AG08396 (cell line): ENCODE measurements around the gene CDH23.

ENCODE experiments used
- DNase-seq: peaks from one replicate; pipeline ENCODE4 v3.0.0; 2012; ENCODE audit warnings: low spot score, mixed read lengths

The CDH23 gene

DNA sequence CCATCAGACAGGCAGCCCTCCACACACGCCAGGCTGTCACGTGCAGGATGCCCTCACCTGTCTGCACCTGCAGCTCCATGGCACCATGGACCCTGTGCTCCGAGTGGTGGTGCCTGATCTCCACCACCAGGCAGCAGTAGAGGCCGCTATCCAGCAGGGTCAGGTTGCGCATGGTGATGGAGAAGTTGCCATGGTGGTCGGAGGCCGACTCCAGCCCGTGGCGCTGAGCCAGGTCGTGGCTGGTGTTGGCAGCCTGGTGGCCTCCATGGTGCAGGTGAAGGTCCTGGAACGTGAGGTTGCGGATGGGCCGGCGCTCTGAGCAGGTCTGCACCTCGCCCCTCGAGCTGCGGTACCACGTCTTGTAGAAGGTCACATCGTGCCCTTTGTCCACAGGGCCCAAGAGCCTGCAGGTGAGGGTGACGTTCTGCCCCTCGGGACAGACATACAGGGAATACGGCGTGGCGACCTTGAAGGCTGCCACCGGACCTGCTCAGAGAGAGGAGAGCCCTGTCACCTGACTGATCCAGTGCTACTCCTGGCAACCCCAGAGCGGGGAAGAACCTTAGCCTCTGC is 364.9 kb downstream of the CDH23 start:
- DNase-seq = no peak

DNA sequence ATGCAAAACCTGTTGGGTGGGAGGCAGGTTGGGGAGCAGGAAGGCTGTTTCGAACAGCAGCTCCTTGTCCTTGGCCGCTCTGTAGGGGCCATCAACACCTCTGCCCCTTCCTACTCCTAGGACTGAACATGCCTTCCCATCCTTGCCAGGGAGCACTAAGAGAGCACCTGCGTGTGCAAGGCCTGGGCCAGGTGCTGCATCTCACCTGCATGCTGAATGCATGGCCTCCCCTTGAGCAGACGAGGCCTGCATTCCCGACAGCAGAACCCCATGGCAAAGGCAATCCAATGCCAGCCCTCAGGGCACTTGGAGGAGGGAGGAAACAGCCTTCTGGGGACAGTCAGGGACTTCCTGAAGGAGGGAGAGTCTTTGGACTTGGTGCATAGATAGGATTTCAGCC is 365.6 kb downstream of the CDH23 start:
- no peak for DNase-seq

DNA sequence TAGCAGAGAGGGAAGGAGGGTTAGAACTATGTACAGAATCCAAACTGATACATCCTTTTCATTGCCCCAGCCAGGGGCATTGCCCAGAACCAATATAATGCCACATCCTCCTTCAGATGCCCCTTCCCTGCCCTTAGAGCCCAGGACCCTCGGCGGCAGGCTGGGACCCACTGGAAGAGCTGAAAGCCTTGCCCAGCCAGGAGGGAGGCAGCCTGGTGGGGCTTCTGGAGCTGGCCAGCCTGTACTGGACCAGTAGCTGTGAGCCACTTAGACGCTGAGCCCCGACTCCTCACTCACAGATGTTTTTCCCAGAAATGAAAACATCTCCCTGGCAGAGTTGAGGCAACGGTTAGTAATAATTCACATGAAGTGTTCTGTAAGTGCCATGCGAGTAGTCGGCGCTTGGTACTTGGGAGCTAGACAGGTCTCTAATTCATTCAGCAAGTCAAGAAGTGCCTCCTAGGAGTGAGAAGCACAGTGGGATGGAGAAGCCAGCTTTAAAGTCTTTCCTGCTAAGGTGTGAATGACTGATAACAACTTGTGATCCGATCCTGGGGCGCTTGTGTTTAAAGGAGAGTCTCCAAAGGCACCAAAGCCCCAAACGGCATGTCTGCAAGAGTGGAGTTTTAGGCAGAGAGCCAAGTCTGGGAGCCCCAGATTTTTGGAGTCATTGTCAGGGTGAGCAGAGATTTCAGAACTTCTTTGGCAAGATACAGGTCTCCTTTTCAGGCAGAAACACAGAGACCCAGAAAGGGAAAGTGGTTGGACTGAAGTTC is 366.8 kb downstream of the CDH23 start:
- no peak for DNase-seq

DNA sequence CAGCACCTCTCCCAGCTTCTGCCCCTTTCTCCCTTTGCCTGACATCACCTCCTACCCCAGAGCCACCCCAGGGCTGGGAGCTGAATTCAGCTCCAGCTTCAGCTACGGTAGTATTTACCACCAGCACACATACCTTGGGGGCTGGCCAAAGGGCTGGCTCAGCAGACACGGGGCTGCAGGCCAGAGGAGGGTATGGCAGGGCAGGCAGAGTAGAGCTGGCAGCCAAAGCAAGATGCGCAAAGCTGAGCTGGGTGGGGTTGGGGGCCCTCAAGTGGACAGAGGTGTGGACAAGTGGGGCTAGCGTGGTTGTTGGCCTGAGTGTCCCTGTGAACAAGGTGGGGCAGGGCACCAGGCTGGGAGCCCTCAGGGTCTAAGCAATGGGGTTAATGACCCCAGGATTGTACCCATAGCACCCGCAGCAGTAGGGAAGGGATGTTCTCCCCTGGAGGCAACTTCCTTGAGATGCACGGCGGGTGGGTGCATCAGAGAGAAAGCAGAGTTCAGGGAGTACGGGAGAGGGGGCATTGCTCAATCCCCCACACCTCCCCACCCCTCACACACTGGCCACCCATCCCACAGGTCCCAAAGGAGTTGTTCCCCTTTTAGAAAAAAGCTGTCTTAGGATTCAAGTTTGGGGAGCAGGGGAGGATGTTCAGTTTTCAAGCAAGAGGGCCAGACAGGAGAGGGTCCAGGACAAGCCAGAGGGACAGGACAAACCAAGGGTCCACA is 368.6 kb downstream of the CDH23 start:
- DNase-seq = peak; percentile 53

DNA sequence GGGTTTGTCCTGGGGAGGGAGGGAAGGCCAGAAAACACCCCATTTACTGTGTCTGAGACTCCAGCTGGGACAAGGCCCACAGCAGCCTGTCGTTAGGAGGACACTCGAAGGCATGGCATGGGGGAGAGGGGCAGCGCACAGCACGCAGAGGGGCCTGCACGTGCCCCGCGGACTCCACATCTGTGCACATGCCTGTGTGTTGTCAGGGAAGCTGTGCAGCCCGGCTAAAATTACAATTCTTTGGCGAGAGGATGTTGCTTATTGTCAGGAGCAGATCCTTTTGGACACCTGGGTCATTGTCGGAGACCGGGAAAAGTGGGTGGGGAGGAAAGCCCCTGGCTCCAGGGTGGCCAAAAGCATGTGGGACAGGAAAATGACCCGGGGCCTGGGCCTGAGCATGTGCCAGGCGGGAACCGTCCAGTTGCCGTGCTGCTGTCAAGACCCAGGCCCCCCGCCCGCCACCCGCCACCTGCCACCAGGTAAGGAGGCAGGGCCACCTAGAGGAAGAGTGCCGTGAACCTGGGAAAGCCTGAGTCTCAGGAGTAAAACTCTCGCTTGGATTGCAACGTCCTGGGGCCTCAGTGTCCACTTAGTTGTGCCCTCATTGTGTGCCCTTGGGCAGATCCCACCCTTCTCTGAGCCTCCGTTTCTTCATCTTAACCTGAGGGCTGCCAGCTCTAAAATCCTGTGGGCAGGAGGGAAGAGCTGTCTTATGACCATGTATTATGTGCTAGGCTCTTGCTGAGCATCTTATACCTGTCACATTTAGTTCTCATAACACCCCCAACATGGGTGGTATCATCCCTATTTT is 369.4 kb downstream of the CDH23 start:
- no peak for DNase-seq

DNA sequence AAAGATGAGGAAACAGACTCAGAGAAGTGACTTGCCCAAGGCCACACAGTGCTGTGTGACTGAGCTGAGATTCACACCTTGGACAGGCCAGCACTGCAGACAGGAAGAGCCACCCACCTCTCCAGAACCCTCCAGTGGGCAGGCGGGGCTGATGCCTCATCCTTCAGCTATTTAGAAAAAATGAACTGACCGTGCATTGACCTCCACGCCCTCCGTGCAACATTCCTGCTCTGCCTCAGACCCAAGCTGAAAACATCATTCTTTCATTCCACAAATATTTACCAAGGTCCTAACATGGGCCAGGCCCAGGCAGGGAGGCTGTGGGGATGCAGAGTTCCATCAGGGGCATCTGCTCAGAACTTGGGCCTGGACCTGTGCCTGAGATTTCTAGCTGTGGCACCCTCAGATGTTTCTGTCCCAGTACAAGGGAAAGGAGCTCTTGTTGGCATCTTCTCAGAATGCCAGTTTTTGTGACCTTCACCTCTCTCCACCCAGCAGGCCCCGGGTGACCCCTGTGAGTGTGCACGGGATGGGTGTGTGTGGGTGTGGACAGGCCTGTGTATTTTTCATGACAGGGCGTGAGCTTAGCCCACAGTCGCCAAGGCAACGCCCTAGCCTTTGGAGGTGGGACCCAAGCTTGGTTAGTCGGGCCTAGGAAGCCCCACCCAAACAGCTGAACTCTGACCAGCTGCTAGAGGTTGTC is 370.1 kb downstream of the CDH23 start:
- DNase-seq = peak; percentile 90

DNA sequence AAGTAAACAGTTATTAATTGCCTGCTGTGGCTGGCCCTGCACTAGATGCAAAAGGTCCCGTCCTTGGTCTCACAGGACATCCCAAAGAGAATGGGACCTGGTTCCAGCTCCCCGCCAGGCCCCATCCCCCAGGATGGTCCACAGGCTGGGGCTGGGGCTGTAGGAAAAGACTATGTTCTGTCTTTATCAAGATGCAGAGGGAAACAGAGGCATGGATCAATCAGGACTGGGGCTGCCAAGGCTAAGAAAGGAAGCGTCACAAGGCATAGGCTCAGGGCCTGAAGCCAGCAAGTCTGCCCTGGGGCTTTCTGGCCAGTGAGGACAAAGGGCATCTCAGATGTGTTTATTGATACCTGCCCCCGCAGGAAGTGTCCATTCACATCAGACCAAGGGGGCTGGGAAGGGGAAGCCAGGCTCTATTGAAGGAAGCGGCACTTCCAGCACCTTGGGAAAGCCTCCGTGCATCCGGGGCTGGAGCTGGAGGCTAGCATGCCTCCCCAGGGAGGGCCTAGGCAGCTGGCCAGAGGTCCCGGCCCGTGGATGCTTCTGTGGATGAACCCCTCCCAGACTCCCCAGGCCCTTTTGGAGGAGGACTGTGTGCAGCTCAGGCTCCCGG is 370.8 kb downstream of the CDH23 start:
- DNase-seq = no peak

DNA sequence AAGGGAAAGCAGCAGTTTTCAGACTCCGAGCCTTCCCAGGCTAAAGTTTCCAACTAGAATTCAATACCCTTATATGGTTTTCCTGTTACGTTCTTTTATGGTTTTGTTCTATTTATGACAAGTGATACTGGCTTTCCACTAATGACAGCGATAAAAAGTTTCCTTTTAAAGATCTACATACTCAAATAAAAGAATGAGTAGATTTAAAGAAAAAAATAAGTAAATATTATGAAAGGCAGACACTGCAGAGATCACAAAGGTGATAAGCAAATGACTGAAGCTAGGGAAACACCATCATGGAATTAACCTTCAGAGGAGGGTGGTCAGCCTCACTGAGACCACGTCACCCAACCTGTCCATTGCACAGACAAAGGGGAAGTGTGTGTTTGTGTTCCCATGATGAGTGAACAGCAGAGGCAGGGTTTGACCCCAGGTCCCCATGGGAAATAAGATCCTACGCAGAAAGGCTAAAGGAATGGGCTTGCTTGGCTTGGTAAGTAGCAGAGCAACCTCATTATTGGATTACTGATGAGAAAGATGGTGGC is 372.6 kb downstream of the CDH23 start:
- no peak for DNase-seq

DNA sequence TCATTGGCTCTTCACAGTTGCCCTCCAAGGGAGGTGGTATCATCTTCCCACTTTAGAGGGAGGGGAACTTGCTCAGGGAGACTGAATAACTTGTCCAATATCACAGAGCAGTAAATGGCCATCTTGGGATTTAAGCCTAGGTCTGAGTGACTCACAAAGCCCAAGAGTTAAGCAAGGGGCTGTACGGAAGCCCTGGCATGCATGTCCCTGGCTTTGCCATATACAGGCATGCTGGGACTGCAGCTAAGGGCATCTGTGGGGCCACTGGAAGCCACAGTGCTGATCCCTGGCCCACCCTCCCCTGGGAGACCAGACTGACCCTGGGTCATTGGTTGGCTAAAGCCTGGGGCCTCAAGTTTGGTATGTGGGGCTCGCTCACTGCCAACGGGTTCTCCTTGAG is 373.5 kb downstream of the CDH23 start:
- DNase-seq = no peak

DNA sequence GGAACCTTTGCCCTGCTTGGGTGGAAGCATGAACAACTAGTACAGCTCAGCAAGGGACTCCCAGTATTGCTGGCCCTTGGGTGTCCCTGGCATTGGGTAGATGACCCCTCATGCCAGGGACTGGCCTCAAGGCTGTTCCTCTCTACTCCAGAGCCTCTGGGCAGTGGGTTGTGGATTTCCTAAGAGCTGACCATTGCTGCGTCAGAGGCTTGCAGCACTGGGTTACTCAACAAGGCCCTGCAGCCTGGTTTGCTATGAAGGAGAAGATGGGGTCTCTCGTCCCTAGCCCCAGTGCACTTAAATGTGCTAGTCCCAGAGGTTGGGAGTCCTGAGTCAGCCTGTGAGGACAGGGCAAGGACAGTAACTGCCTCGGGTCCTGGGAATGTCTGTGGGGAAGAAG is 374.1 kb downstream of the CDH23 start:
- no peak for DNase-seq

DNA sequence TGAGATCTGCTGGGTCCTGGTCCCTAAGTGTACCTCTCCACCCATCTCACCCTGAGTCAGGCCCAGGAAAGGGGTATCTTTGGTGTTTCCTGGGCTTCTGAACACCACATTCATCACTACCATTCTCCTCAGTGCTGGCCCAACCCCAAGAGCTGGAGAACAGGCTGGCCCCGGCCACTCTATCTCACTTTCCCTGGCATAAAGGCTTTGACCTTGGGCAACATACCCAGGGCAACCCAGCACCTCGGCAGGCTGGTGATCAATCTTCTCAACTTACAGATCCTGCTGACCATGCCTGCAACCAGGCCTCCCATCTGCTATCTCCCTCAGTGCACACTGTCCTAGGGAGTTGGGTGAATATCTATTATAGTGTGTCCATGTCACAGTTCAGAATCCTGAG is 374.5 kb downstream of the CDH23 start:
- DNase-seq = no peak

DNA sequence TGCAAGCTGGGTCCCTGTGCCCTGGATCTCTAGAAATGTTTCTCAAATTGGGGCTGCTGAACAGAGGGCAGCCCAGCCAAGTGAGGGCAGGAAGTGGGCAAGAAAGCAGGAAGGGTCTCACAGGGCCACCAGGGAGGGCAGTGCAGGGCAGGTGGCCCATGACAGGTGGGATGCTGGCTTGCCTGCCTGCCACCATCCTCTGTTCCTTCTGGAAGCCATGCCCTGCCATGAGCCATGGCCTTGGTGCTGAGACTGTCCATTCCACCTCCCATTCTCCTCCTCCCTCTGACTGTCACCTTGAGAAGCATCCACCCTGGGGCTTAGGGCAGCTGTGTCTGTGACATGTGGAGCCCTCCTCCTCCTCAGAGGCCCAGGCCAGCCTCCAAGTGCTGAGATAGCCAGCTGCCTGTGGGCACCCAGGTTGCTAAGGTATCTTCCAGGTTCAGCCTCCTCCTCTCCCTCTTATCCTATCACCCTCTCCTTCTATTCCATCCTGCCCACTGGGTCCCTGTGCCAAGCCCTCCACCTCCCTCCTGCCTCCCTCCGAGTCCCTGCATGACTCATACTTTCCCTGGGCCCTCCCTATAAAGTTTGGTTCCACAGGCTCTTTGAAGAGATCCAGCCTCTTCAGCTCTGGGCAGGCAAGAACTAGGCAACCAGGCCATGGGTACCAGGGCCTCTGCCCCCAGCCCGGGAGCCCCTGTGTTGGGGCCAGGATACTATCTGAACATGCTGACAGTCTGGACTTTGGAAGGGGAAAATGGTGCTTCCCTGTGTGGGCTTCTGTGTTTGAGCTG is 375.3 kb downstream of the CDH23 start:
- DNase-seq = peak; percentile 83

DNA sequence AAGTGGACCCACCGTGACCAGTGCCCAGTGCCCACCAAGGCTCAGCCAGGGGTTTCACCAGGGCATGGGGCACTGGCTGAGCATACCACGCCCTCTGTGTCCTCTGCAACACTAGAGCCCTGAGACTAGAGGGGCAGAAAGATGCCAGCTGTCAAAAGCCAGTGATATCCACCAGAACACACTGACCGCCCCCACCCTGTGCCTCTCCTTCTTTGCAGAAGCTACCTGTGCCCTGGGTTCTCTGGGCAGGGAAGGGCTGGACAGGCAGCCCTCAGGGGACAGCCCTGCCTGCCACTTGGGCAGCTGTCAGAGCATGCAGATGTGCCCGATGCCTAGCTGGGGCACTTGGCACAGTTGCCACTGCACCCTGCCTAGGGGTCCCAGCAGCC is 376.1 kb downstream of the CDH23 start:
- DNase-seq = no peak

DNA sequence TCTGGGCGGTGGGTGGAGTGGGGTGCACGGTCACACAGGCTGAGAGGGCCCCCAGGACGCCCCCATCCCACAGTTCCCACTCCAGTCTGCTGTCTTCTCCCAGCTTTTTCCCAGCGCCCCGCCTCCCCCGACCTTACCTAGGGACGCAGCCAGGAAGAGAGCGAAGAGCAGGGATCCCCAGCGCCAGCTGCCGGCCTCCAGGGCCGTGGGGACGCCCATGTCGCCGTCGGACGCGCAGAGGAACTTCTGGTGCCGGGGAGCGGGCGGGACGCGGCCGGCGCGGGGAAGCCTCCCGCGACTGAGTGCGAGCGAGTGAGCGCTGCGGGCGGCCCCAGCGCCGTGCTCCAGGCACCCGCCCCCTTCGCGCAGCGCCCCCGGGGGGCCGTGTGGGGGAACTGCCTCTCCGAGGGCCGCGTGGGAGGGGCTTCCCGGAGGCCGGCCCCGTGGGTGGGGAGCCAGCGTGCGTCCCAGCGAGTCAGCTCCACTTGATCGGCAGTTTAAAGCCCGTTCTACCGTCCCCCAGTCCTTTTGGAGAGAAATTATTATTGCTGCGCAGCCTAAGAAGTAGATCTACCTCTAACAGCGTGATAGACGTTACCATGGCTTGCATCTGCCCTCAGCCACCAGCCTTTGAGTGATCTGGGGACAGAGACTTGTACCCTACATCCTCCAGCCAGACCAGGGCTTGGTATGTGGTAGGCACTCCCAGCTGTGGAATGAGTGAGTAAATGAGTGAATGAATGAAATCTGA is 376.7 kb downstream of the CDH23 start, which contains the start of gene VSIR:
VSIR (minus strand) TSS at position 300 of the 751 bp plus-strand sequence; CDS start at position 219, 81 bp downstream.
- peak; percentile 94 for DNase-seq

DNA sequence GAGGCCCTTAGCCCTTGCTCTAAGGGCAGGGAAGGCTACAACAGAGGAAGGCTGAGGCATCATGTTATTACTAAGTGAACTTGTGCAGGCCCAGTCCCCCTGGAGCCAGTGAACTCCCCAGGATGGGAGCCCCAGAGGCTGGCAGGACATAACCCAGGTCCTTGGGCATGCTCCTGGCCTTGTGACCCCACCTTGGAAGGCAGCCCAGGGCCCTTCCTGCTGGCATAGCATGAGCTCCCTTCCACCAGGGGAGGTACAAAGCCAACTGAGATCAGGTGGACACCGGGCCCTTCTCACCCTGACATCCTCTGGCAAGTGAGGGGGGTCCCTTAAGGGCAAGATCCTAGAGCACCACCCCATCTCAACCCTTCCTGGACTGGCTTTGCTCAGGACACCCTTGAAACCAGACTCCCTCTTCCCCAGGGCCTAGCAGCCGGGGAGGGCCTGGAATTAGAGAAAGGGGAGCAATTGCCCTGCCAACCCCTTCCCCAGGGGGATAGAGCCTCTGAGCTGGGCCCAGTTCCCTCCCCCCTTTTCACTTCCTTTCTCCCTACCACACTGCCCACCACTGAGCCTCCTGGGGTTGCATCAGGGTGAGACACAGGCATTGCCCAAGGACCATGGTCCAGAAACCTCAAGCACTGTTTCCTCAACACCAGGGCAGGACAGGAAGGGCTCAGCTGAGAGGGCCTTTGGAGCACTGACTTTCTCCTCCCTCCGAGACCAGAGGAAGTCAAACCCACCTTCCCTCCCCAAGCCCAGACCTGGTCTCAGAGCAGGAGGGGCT is 378.4 kb downstream of the CDH23 start:
- no peak for DNase-seq

DNA sequence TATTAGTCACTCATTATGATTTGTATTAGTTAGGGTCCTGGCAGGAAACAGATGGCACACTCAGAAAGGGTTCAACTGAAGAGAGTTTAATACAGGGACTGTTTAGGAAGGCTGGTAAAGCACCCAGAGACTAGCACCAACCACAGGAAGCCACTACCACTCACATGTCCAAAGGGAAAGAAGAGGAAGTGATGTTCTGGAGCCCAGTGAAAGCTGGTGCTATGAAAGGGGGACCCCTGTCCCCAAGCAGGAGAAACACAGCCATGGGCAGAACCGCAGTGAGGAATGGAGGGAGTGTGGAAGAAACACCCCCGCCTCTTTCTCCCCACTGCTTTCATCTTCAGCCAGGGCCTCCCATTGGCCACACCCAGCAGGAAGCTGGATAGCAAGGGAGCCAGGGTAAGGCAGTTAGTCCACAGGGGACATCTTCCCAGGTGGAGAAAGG is 379.8 kb downstream of the CDH23 start:
- DNase-seq = no peak

DNA sequence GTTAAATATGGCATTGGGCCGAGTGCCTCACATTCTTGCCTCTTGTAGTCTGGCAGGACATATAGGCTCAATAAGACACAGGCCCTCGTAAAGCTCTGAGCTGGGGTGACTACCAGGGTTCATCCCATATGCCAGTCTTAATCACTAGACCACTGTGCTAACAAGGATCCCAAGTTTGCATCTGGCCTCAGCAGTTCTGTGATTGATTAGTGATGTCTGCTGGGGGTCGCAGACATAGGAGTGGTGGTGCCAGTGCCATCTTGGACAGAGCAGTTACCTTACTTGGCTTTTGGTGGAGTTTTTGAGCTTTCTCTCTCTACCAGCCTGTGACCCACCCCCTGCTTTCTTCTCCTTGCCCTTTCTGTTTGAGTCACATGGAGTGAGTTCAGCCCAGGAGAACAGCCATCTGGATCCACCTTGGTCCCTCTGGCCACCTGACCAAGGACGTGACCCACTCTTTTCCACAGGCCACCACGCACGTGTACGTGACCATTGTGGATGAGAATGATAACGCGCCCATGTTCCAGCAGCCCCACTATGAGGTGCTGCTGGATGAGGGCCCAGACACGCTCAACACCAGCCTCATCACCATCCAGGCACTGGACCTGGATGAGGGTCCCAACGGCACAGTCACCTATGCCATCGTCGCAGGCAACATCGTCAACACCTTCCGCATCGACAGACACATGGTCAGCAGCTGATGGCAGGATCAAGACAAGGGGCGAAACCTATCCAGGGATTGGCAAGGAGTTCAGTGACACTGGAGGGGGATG is 380.7 kb downstream of the CDH23 start:
- DNase-seq = no peak
